ENCODE data around the gene IL18BP.
A peak's percentile ranks its signal among the peaks of the same experiment; 100 is the strongest.

The IL18BP gene

GRCh38 chr11:72012897-72013721 lies 14.4 kb downstream of the IL18BP start:
- Histone ChIP-seq H2AFZ (no peak overlapping the region), H3K4me1 (peaks cover 37% of the 10 kb centered on the region), H3K9ac (no peak overlapping the region), H3K4me2 (ENCODE audit: low read length) (no peak overlapping the region), H3K9me3 (ENCODE audit: control insufficient read depth, low read length) (no peaks in the 10 kb centered on the region), H3K4me3 (ENCODE audit: low read depth, low read length) (no peak overlapping the region), H3K27ac (peak overlapping the region; percentile 82), H3K79me2 (peaks cover 6% of the 10 kb centered on the region), H3K27me3 (ENCODE audit: control insufficient read depth, insufficient read depth, low read length) (no peaks in the 10 kb centered on the region), H3K36me3 (ENCODE audit: control insufficient read depth, insufficient read depth, low read length) (no peaks in the 10 kb centered on the region)
- no peak for TF ChIP-seq CTCF (IDR thresholded peaks at IDR 0.05)

- Histone ChIP-seq H3K9ac (no peak overlapping the region), H3K9me3 (ENCODE audit: control insufficient read depth, low read length) (no peaks in the 10 kb centered on the region), H3K27me3 (ENCODE audit: control insufficient read depth, insufficient read depth, low read length) (no peaks in the 10 kb centered on the region), H3K27ac (peak overlapping the region; percentile 82), H3K4me2 (ENCODE audit: low read length) (peak overlapping the region; percentile 26), H3K4me3 (ENCODE audit: low read depth, low read length) (no peak overlapping the region), H2AFZ (no peak overlapping the region), H3K36me3 (ENCODE audit: control insufficient read depth, insufficient read depth, low read length) (no peaks in the 10 kb centered on the region), H3K4me1 (peaks cover 37% of the 10 kb centered on the region), H3K79me2 (peaks cover 6% of the 10 kb centered on the region)
- no peak for TF ChIP-seq CTCF (IDR thresholded peaks at IDR 0.05)
Measured at GRCh38 chr11:72013765-72014711, 15.3 kb downstream of the IL18BP start.

- no peak for TF ChIP-seq CTCF (IDR thresholded peaks at IDR 0.05)
- Histone ChIP-seq H3K27ac (peak overlapping the region; percentile 82), H3K9ac (no peak overlapping the region)
Measured at GRCh38 chr11:72014761-72015320, 16.1 kb downstream of the IL18BP start.

DNA sequence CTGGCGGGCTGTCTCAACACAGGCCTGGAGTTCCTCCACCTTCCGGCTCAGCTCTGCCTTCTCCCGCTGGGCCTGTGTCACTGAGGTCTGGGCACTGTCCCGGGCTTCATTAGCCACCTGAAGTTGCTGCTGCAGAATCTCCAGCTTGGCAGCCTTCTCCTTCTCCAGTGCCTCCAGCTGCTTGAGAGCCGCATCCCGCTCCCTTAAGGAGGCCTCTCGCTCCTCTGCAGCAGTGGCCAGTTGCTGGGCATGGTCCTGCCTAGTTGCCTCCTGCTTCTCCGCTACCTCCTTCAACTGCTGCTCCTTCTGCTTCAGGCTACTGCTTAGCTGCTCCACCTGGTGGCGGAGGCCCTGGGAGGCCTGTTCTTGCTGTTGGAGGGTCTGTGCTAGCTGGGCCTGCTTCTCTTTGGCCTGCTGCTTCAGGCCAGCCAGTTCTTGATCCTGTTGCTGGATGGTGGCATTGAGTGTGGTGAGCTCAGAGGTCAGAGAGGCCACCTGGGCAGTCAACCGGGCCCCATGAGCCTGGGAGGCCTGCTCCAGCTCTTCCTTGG lies 16.9 kb downstream of the IL18BP start:
- no peaks in the 10 kb centered on the region for H3K36me3 ChIP-seq (ENCODE audit: control insufficient read depth, insufficient read depth, low read length)

More at GRCh38 chr11:72014761-72015320, 16.1 kb downstream of the IL18BP start:
- no peaks in the 10 kb centered on the region for H3K9me3 ChIP-seq (ENCODE audit: control insufficient read depth, low read length)
- H3K4me2 ChIP-seq (ENCODE audit: low read length), result peak overlapping the region; percentile 22
- H2AFZ ChIP-seq, result no peak overlapping the region
- no peaks in the 10 kb centered on the region for H3K27me3 ChIP-seq (ENCODE audit: control insufficient read depth, insufficient read depth, low read length)
- no peaks in the 10 kb centered on the region for H3K36me3 ChIP-seq (ENCODE audit: control insufficient read depth, insufficient read depth, low read length)
- peaks cover 6% of the 10 kb centered on the region for H3K79me2 ChIP-seq
- H3K4me3 ChIP-seq (ENCODE audit: low read depth, low read length), result no peak overlapping the region
- H3K4me1 ChIP-seq, result peaks cover 37% of the 10 kb centered on the region

More for the DNA sequence above, 16.9 kb downstream of the IL18BP start:
- no peak overlapping the region for H3K9ac ChIP-seq
- peaks cover 8% of the 10 kb centered on the region for H3K79me2 ChIP-seq
- peak; percentile 36 for TF ChIP-seq CTCF (IDR thresholded peaks at IDR 0.05)
- H3K9me3 ChIP-seq (ENCODE audit: control insufficient read depth, low read length), result no peaks in the 10 kb centered on the region
- peak overlapping the region; percentile 82 for H3K27ac ChIP-seq
- H3K27me3 ChIP-seq (ENCODE audit: control insufficient read depth, insufficient read depth, low read length), result no peaks in the 10 kb centered on the region
- peaks cover 37% of the 10 kb centered on the region for H3K4me1 ChIP-seq
- no peak overlapping the region for H2AFZ ChIP-seq
- H3K4me3 ChIP-seq (ENCODE audit: low read depth, low read length), result no peak overlapping the region
- no peak overlapping the region for H3K4me2 ChIP-seq (ENCODE audit: low read length)
